Tibial nerve (tissue), 3 donors: Measurements from ENCODE around the gene MTRF1.

ENCODE experiments used
- POLR2A ChIP-seq, 2 donors: fragments of 450-650 bp; IDR thresholded peaks; one replicate each; pipeline ENCODE4 v1.6.1; 2017; ENCODE audit warnings: antibody characterized with exemption in 2 of 2, mild to moderate bottlenecking in 2 of 2, moderate library complexity in 2 of 2
- TF ChIP-seq, protein P1 (sequence below), 5 experiments: fragments of 200-600 bp in 3 of 5; fragments of 450-650 bp in 2 of 5; sonication (generic) in 3 of 5; IDR thresholded peaks; one replicate each; pipeline ENCODE4 v1.5.1; 2016 to 2019; ENCODE audit warnings: antibody characterized with exemption in 5 of 5, mild to moderate bottlenecking in 3 of 5, moderate library complexity in 2 of 5

DNA sequence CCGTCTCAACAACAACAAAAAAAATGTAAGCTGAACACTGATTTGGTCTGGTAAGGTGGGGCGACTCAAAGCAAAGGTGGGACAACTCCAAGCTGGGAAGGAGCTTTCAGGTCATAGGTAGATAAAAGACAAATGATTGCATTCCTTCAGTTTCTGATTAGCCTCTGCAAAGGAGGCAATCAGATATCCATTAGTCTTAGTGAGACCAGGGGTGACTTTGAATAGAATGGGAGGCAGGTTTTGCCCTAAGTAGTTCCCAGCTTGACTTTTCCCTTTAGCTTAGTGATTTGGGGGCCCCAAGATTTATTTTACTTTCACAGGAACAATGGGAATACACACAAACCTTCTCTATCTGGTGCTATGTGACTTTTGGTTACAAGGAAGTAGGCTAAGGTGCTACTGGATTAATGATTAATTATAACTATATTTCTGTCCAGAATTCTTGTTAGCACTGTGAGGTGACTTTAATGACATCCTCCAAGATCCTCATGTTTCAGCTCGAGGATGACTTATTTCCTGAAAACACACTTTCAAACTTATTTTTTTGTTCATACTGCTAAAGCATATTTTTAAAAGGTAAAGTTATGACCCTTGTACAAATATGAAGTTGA, 10.6 kb upstream of the MTRF1 start:
- no peak for TF ChIP-seq POLR2A (IDR thresholded peaks at IDR 0.05)
- TF ChIP-seq, protein P1, sequence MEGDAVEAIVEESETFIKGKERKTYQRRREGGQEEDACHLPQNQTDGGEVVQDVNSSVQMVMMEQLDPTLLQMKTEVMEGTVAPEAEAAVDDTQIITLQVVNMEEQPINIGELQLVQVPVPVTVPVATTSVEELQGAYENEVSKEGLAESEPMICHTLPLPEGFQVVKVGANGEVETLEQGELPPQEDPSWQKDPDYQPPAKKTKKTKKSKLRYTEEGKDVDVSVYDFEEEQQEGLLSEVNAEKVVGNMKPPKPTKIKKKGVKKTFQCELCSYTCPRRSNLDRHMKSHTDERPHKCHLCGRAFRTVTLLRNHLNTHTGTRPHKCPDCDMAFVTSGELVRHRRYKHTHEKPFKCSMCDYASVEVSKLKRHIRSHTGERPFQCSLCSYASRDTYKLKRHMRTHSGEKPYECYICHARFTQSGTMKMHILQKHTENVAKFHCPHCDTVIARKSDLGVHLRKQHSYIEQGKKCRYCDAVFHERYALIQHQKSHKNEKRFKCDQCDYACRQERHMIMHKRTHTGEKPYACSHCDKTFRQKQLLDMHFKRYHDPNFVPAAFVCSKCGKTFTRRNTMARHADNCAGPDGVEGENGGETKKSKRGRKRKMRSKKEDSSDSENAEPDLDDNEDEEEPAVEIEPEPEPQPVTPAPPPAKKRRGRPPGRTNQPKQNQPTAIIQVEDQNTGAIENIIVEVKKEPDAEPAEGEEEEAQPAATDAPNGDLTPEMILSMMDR (IDR thresholded peaks at IDR 0.05): no peak
